Right lobe of liver (tissue), 6 donors: ENCODE results near the gene GATA6. TPM values are rescaled to one million over a fixed set of nuclear protein-coding genes. Genes with fewer than 3 reads are reported as not detected.

Experiments used
- ATAC-seq, 4 donors: fragments of 200-7000 bp; cut with Tn5 transposase; one replicate each; pipeline ENCODE4 v1.9.1; 2020; ENCODE audit warnings: mild to moderate bottlenecking in 4 of 4, moderate library complexity in 4 of 4
- DNase-seq, 3 donors: peaks; one replicate each; pipeline ENCODE4 v3.0.0-alpha.2; 2020
- H3K27ac ChIP-seq, 3 donors: fragments of 200-600 bp; one replicate each; pipeline ENCODE4 v1.8.0; 2022
- H3K27me3 ChIP-seq, 2 donors: fragments of 200-600 bp; one replicate each; pipeline ENCODE4 v1.8.0; 2022
- H3K36me3 ChIP-seq, 4 donors: fragments of 200-600 bp; sonication (generic) in 1 of 4; one replicate each; pipeline versions ENCODE4 v1.5.1 to v1.8.0; 2017 to 2022; ENCODE audit warnings: control low read depth in 1 of 4
- H3K4me1 ChIP-seq, 4 donors: fragments of 200-600 bp; sonication (generic) in 1 of 4; one replicate each; pipeline versions ENCODE4 v1.5.1 to v1.8.0; 2017 to 2022; ENCODE audit warnings: control low read depth in 1 of 4
- H3K4me3 ChIP-seq, 3 donors: fragments of 200-600 bp; one replicate each; pipeline ENCODE4 v1.8.0; 2022
- H3K9me3 ChIP-seq, 4 donors: fragments of 200-600 bp; sonication (generic) in 1 of 4; one replicate each; pipeline versions ENCODE4 v1.5.1 to v1.8.0; 2017 to 2022; ENCODE audit warnings: control low read depth in 1 of 4
- CTCF ChIP-seq, 4 donors: fragments of 200-600 bp in 3 of 4; fragments of 450-650 bp in 1 of 4; IDR thresholded peaks; one replicate each; pipeline versions ENCODE4 v1.5.1 to v1.8.0; 2016 to 2022; ENCODE audit warnings: antibody characterized with exemption in 4 of 4, mild to moderate bottlenecking in 2 of 4
- POLR2A ChIP-seq: fragments of 450-650 bp; IDR thresholded peaks from one replicate; pipeline ENCODE4 v1.6.1; 2017; ENCODE audit warnings: antibody characterized with exemption, mild to moderate bottlenecking
- WGBS: methylation state at CpG from one replicate; pipeline ENCODE4 v1.1.6; 2018; ENCODE audit warnings: low coverage, low lambda C conversion rate; ENCODE audit not compliant: insufficient coverage; ENCODE audit errors: missing lambda C conversion rate; 5-methylcytosine and 5-hydroxymethylcytosine counted together
- intact Hi-C, 2 donors: fragments of 100-400 bp; cut with DNase I; formaldehyde crosslinking; loops; one replicate each; pipeline versions ENCODE4 v1.11.2 to v1.14.1; 2022
- total RNA-seq, 6 experiments: library from RNA; depleted of rRNA in 2 of 6; stranded (reverse); fragments of >200 nt in 2 of 6; fragmentation: NEBNext Ultra II Directional in 3 of 6; extraction: Animal tissue kit (Norgen Biotek cat#: 25700) in 3 of 6; gene quantifications; one replicate each; pipeline versions ENCODE4 v1.1.0 to v1.2.4, GENCODE V29; 2016 to 2023
- donor health status: DM: no; HTN: yes; CAD: no.
- donor health status: DM: no; HTN: no; CAD: no.
- donor health status: DM: no; HTN: no; CAD: no.
- donor health status: DM: no; HTN: yes; CAD: no.
- donor health status: DM: no; HTN: yes; CAD: no.

The GATA6 gene
- total RNA-seq, 6 experiments from 2014 or later, result 8.0 to 14.0 (median 9.5) TPM

GRCh38 chr18:22132258-22132657, 37.1 kb upstream of the GATA6 start:
- no peaks in the 10 kb centered on the region for H3K4me1 ChIP-seq
- no peak overlapping the region for H3K27ac ChIP-seq
- ATAC-seq, result no peak
- no peaks in the 10 kb centered on the region for H3K9me3 ChIP-seq
- H3K4me3 ChIP-seq, result no peak overlapping the region
- WGBS, result 75% methylated on average over 2 of the region's 2 CpGs
- intact Hi-C loops, result no loop called here
- TF ChIP-seq POLR2A (no peak), CTCF (IDR thresholded peaks at IDR 0.05) (no peak)
- no peaks in the 10 kb centered on the region for H3K36me3 ChIP-seq
- DNase-seq, result no peak
- H3K27me3 ChIP-seq, result no peaks in the 10 kb centered on the region

- intact Hi-C loops, result no loop called here
- ATAC-seq (no peak), DNase-seq (no peak)
- H3K36me3 ChIP-seq, result no peaks in the 10 kb centered on the region
- no peaks in the 10 kb centered on the region for H3K9me3 ChIP-seq
- no CpG with 5 or more reads among the region's 2 CpGs for WGBS
- no peak for TF ChIP-seq CTCF (IDR thresholded peaks at IDR 0.05)
- H3K27me3 ChIP-seq, result no peaks in the 10 kb centered on the region
- H3K4me3 ChIP-seq, result no peak overlapping the region
- no peaks in the 10 kb centered on the region for H3K4me1 ChIP-seq
- H3K27ac ChIP-seq, result no peak overlapping the region
These were observed 36.6 kb upstream of the GATA6 start for GRCh38 chr18:22132763-22133162.

GRCh38 chr18:22136395-22136794, 33.0 kb upstream of the GATA6 start:
- H3K27ac ChIP-seq, result no peak overlapping the region
- intact Hi-C loops, result no loop called here
- WGBS, result 72% methylated on average over 4 of the region's 4 CpGs
- no peak for DNase-seq
- ATAC-seq, result no peak
- TF ChIP-seq POLR2A (no peak), CTCF (IDR thresholded peaks at IDR 0.05) (no peak)
- H3K9me3 ChIP-seq, result no peaks in the 10 kb centered on the region
- H3K27me3 ChIP-seq, result no peaks in the 10 kb centered on the region
- H3K36me3 ChIP-seq, result no peaks in the 10 kb centered on the region
- H3K4me1 ChIP-seq, result no peaks in the 10 kb centered on the region
- no peak overlapping the region for H3K4me3 ChIP-seq

DNA sequence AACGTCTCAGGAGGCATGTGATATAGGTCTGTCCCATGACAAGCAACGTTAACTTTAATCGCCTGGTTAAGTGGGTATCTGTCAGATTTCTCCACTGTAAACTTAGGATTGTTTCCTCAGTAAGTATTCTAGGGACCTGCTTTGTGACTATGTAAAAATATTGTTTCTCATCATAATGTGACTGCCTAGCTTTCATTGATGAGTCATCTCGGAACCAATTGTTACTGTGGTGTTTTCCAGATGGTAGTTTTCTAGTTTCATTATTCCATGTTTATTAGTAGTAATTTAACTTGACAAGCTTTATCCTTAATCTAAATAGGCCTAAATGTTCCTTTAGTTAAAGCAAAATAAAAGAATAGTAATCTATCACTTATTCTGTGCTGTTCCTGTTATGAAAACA, 28.2 kb upstream of the GATA6 start:
- H3K36me3 ChIP-seq, result no peaks in the 10 kb centered on the region
- no peak for DNase-seq
- ATAC-seq, result no peak
- H3K27me3 ChIP-seq, result no peaks in the 10 kb centered on the region
- H3K4me3 ChIP-seq, result no peak overlapping the region
- WGBS, result 86% methylated on average over 4 of the region's 4 CpGs
- intact Hi-C loops, result no loop called here
- TF ChIP-seq CTCF (IDR thresholded peaks at IDR 0.05) (no peak), POLR2A (no peak)
- no peak overlapping the region for H3K27ac ChIP-seq
- H3K4me1 ChIP-seq, result peaks cover 0 to 4% (median 0%) of the 10 kb centered on the region in 4 donors
- no peaks in the 10 kb centered on the region for H3K9me3 ChIP-seq
